Activated T-cell treated with anti-CD3 and anti-CD28 coated beads, Interleukin-2, amount 50 U/mL, for 72 hours (primary cell): Measurements from ENCODE around the gene APMAP. TPM values are rescaled to one million over a fixed set of nuclear protein-coding genes. Genes with fewer than 3 reads are reported as not detected.

ENCODE experiments used
- ATAC-seq, 2 donors: fragments of 150-1000 bp; cut with Tn5 transposase; replicated peaks in 1 of 2; 2 replicates each; pipeline ENCODE4 v1.10.0; 2021; ENCODE audit warnings: moderate library complexity in 2 of 2, mild to moderate bottlenecking in 1 of 2
- DNase-seq, 2 donors: peaks; one replicate each; pipeline ENCODE4 v3.0.0; 2021 to 2022; ENCODE audit warnings: mixed read lengths in 1 of 2
- H3K27ac Mint-ChIP-seq: one replicate; pipeline ENCODE4 v1.8.0; 2022; ENCODE audit warnings: mild to moderate bottlenecking, moderate library complexity, mixed read lengths
- H3K27me3 Mint-ChIP-seq: one replicate; pipeline ENCODE4 v1.8.0; 2022; ENCODE audit warnings: low read depth, mixed read lengths
- H3K36me3 Mint-ChIP-seq, 2 donors: one replicate each; pipeline ENCODE4 v1.8.0; 2022; ENCODE audit warnings: mixed read lengths in 2 of 2, mild to moderate bottlenecking in 1 of 2; ENCODE audit not compliant: insufficient read depth in 2 of 2
- H3K4me1 Mint-ChIP-seq: one replicate; pipeline ENCODE4 v1.8.0; 2022; ENCODE audit warnings: low read depth, mixed read lengths
- H3K4me3 Mint-ChIP-seq, 2 donors: one replicate each; pipeline ENCODE4 v1.8.0; 2022; ENCODE audit warnings: mild to moderate bottlenecking in 2 of 2, mixed read lengths in 2 of 2, moderate library complexity in 2 of 2
- H3K9me3 Mint-ChIP-seq, 2 donors: one replicate each; pipeline ENCODE4 v1.8.0; 2022; ENCODE audit warnings: mixed read lengths in 2 of 2
- total RNA-seq, 2 donors: library from RNA; stranded (reverse); gene quantifications; one replicate each; pipeline ENCODE4 v1.2.3, GENCODE V29; 2022

Gene APMAP
- total RNA-seq, 2 donors from 2014 or later = 65.2 to 70.2 TPM

DNA sequence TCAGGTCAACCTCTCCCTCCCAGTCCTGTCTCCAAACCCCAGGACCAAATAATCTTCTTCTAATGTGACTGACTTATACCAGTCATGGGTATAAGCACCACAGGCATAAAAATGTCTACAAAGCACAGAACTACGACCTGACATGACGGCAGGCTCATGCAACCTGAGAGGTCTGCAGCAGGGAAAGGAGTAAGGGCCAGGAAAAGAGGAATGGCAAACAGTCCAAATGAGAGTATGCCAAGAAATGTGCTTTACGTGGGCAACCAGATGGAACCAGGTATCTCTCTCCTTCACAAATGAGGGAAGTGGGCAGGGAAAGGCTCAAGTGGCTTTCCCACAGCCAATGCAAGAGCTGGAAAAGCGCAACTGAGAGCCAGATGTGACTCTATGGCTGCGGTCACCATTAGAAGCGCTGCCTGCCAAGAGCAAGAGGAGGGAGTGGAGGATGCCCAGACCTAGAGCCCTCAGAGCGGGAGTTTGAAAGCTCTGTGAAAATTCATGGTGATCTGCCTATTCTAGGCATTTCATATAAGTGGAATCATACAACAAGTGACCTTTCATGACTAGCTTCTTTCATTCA is 6.0 kb downstream of the APMAP start:
- Mint-ChIP-seq H3K36me3 (peaks cover 6 to 20% of the 10 kb centered on the region in 2 donors), H3K4me3 (no peak overlapping the region), H3K27me3 (no peaks in the 10 kb centered on the region), H3K27ac (no peak overlapping the region), H3K4me1 (peaks cover 80% of the 10 kb centered on the region), H3K9me3 (no peaks in the 10 kb centered on the region)
- DNase-seq (no peak), ATAC-seq (no peak)

DNA sequence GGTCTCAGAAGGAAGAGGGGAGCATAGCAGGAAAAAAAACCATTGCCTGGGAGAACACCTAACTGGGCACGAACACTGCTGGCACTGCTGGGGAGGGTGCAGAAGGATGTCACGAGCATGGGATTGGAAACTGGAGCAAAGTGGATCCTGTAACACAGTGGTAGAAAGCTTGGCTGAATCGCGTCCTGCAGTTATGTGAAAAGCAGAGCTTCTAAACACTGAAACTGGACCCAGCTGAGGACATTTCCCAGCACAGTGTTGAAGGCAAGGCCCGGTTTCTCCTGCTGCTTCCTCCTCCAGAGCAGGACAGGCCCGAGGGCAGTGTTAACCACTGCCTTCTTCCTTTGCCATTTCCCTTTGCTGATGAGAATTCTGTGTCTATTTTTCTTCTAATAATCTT is 6.7 kb downstream of the APMAP start:
- ATAC-seq = no peak
- H3K36me3 Mint-ChIP-seq = peaks cover 8 to 21% of the 10 kb centered on the region in 2 donors
- no peaks in the 10 kb centered on the region for H3K9me3 Mint-ChIP-seq
- H3K4me3 Mint-ChIP-seq = peak overlapping the region in 1 of 2 donors; percentile 10
- peak overlapping the region; percentile 16 for H3K27ac Mint-ChIP-seq
- H3K4me1 Mint-ChIP-seq = peaks cover 74% of the 10 kb centered on the region
- DNase-seq = no peak
- no peaks in the 10 kb centered on the region for H3K27me3 Mint-ChIP-seq

DNA sequence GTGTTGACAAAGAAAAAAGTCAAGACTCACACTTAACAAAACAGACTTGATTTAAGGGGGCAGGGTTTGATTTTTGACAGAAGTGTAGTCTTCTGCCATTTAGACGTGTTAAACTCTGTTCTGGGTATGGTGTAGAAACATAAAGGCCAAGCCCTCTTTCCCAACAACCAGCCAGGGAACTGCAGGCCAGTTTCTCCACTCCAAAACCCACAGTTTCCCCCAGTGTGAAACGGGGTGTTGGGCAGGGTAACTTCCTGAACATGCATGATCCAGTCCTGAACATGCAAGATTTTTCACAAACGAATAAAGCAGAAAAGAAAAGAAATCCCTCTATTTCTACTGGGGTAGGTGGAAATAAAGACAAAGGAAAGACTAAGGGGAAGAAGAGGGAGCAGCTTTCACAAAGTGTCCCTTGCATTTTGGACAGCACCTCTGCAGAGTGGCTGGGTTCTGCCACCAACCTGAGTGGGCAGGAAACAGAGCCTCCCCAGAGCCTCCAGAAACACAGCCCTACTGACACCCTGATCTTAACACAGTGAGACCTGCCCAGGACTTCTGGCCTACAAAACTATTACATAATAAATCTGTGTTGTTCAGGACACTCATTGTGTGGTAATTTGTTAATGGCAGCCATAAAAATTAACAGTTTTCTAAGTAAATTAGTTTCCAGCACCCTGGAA is 7.5 kb downstream of the APMAP start:
- Mint-ChIP-seq H3K27me3 (no peaks in the 10 kb centered on the region), H3K27ac (peak overlapping the region; percentile 55), H3K4me1 (peaks cover 67% of the 10 kb centered on the region), H3K4me3 (peak overlapping the region in 1 of 2 donors; percentile 10), H3K9me3 (no peaks in the 10 kb centered on the region), H3K36me3 (peaks cover 11 to 28% of the 10 kb centered on the region in 2 donors)
- ATAC-seq (no peak), DNase-seq (no peak)

DNA sequence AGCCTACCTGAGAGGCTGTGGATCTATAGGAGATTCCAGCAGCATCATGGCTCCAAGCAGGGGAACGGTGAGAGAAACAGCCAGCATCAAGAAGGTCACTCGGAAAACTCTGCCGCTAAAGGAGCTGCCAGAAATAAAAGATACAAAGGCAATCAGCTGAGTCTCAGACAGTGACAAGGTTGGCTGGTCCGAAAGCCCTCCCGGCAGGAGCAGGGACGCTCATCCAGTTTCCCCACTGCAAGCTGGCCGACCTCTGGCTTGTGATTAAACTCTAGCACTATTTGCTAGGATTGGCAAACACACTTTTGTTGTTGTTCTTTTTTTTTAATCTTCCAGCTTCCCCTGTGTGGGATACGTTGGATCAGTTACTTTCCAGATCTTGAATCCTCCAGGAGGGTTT is 8.7 kb downstream of the APMAP start:
- H3K27ac Mint-ChIP-seq = no peak overlapping the region
- ATAC-seq = no peak
- peaks cover 17 to 32% of the 10 kb centered on the region in 2 donors for H3K36me3 Mint-ChIP-seq
- H3K9me3 Mint-ChIP-seq = no peaks in the 10 kb centered on the region
- H3K27me3 Mint-ChIP-seq = no peaks in the 10 kb centered on the region
- H3K4me1 Mint-ChIP-seq = peaks cover 64% of the 10 kb centered on the region
- no peak overlapping the region for H3K4me3 Mint-ChIP-seq
- DNase-seq = no peak

DNA sequence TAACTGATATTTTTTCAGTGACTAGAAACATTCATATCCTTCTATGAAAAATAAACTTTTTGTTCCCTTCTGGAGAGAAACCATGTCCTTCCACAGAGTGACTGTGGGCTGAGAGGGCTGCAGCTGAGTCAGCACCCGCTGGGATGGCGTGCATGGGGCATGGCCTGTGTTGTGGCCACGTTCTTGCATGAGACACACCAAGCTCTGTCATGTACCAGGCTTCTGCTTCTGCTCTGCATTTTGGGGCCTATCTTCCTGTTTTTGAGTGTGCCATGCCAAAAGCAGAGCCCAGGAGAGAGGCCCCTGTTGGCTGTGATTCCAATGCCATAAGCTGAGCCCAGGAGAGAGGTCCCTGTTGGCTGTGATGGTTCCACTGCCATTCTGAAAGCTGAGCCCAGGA is 10.8 kb downstream of the APMAP start:
- Mint-ChIP-seq H3K4me3 (peak overlapping the region in 1 of 2 donors; percentile 21), H3K36me3 (peaks cover 23 to 47% of the 10 kb centered on the region in 2 donors)

DNA sequence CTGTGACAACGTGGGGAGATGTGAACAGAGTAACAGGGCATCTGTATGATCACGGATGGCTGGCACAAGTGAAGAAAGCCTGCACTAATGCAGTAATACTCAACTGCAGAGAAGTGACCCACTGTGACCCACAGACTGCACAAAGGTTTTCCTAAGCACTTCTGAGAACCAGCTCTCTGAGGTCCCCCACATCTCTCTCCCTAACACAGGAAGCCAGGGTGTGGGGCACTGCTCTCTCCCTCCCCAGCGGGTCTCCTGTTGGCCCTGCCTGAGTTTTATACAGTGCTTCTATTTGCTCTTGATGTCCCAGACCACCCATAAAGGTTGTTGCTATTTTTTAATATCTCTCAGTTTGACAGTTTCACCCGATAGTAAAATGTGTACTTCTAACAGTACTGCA is 11.3 kb downstream of the APMAP start:
- Mint-ChIP-seq H3K27ac (peak overlapping the region; percentile 70), H3K27me3 (no peaks in the 10 kb centered on the region), H3K36me3 (peaks cover 29 to 50% of the 10 kb centered on the region in 2 donors), H3K4me1 (peaks cover 38% of the 10 kb centered on the region), H3K4me3 (no peak overlapping the region), H3K9me3 (peaks cover 2 to 3% of the 10 kb centered on the region in 2 donors)
- no peak for DNase-seq
- ATAC-seq = no peak

More for the DNA sequence above, 10.8 kb downstream of the APMAP start:
- Mint-ChIP-seq H3K27ac (peak overlapping the region; percentile 70), H3K27me3 (no peaks in the 10 kb centered on the region), H3K4me1 (peaks cover 43% of the 10 kb centered on the region), H3K9me3 (peaks cover under 1 to 1% of the 10 kb centered on the region in 2 donors)
- DNase-seq (no peak), ATAC-seq (peak in 1 of 2 donors; percentile 61)

GRCh38 chr20:24980291-24981053 is 12.1 kb downstream of the APMAP start:
- no peak for ATAC-seq
- Mint-ChIP-seq H3K36me3 (peaks cover 31 to 58% of the 10 kb centered on the region in 2 donors), H3K4me3 (no peak overlapping the region)

GRCh38 chr20:24979036-24979960 is 13.3 kb downstream of the APMAP start:
- Mint-ChIP-seq H3K9me3 (peaks cover 6% of the 10 kb centered on the region in 2 donors), H3K27me3 (no peaks in the 10 kb centered on the region), H3K36me3 (peaks cover 34 to 62% of the 10 kb centered on the region in 2 donors), H3K4me1 (peaks cover 21% of the 10 kb centered on the region), H3K4me3 (no peak overlapping the region), H3K27ac (no peak overlapping the region)
- no peak for ATAC-seq
- no peak for DNase-seq

More at GRCh38 chr20:24980291-24981053, 12.1 kb downstream of the APMAP start:
- H3K27me3 Mint-ChIP-seq = no peaks in the 10 kb centered on the region
- peak overlapping the region; percentile 84 for H3K27ac Mint-ChIP-seq
- H3K4me1 Mint-ChIP-seq = peaks cover 30% of the 10 kb centered on the region
- H3K9me3 Mint-ChIP-seq = peaks cover 5 to 6% of the 10 kb centered on the region in 2 donors
- DNase-seq = no peak

DNA sequence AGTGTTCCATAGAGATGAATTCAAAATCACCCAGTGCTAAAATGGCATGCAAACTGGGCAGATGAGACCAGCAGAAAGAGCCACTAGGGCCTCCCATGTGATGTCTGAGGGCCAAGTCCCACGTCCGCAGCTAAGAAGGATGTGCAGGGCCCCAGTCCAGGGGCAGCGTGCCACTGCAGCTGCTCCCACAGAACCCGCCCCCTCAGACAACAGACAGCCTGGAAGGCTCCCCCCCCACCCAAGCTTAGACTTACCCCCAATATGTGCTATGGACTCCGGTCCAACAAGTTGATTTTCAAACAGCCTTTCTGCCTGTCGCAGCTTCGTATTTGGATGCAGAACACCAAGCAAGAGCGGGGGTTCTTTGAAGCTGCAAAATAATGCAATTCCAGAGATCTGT is 14.0 kb downstream of the APMAP start:
- Mint-ChIP-seq H3K27ac (no peak overlapping the region), H3K4me1 (peaks cover 21% of the 10 kb centered on the region), H3K27me3 (no peaks in the 10 kb centered on the region), H3K4me3 (no peak overlapping the region), H3K9me3 (peaks cover 6% of the 10 kb centered on the region in 2 donors), H3K36me3 (peaks cover 34 to 63% of the 10 kb centered on the region in 2 donors)
- no peak for DNase-seq
- ATAC-seq = no peak

- Mint-ChIP-seq H3K27me3 (no peaks in the 10 kb centered on the region), H3K4me3 (no peak overlapping the region), H3K9me3 (peaks cover 6% of the 10 kb centered on the region in 2 donors), H3K27ac (peak overlapping the region; percentile 54), H3K4me1 (peaks cover 21% of the 10 kb centered on the region), H3K36me3 (peaks cover 33 to 63% of the 10 kb centered on the region in 2 donors)
- ATAC-seq = no peak
- DNase-seq = no peak
These were observed 14.8 kb downstream of the APMAP start for GRCh38 chr20:24977797-24978196.

GRCh38 chr20:24977336-24977735 is 15.2 kb downstream of the APMAP start:
- Mint-ChIP-seq H3K9me3 (peaks cover 6% of the 10 kb centered on the region in 2 donors), H3K36me3 (peaks cover 31 to 61% of the 10 kb centered on the region in 2 donors), H3K27me3 (no peaks in the 10 kb centered on the region), H3K27ac (no peak overlapping the region), H3K4me1 (peaks cover 19% of the 10 kb centered on the region), H3K4me3 (no peak overlapping the region)
- DNase-seq (no peak), ATAC-seq (no peak)

DNA sequence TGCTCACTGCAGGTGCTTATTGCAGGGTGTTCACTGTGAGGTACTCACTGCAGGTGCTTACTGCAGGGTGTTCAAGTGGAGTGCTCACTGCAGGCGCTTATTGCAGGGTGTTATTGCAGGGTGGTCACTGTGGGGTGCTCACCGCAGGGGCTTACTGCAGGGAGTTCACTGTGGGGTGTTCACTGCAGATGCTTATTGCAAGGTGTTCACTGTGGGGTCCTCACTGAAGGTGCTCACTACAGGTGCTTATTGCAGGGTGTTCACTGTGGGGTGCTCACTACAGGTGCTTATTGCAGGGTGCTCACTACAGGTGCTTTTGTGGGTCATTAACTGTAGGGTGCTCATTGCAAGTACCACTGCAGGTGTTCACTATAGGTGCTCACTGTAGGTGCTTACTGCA is 20.2 kb downstream of the APMAP start:
- H3K36me3 Mint-ChIP-seq = peaks cover 17 to 50% of the 10 kb centered on the region in 2 donors
- ATAC-seq = no peak
- no peak for DNase-seq
- H3K9me3 Mint-ChIP-seq = peaks cover 6% of the 10 kb centered on the region in 2 donors
- no peaks in the 10 kb centered on the region for H3K27me3 Mint-ChIP-seq
- no peak overlapping the region for H3K27ac Mint-ChIP-seq
- no peaks in the 10 kb centered on the region for H3K4me1 Mint-ChIP-seq
- no peak overlapping the region for H3K4me3 Mint-ChIP-seq
